Stimulated activated CD4-positive, alpha-beta T cell treated with anti-CD3 and anti-CD28 coated beads, Interleukin-2, amount 100 ng/mL, for 48 hours (primary cell): ENCODE measurements around the gene PPP1R9A.
"Not testable (repeated sequence)": the region's sequence is repeated elsewhere in the genome, so short reads cannot be mapped to it uniquely, and the experiment has no call there.

Experiments used
- DNase-seq, 2 donors: peaks; one replicate each; pipeline ENCODE4 v3.0.0-alpha.2; 2020

The PPP1R9A gene

DNA sequence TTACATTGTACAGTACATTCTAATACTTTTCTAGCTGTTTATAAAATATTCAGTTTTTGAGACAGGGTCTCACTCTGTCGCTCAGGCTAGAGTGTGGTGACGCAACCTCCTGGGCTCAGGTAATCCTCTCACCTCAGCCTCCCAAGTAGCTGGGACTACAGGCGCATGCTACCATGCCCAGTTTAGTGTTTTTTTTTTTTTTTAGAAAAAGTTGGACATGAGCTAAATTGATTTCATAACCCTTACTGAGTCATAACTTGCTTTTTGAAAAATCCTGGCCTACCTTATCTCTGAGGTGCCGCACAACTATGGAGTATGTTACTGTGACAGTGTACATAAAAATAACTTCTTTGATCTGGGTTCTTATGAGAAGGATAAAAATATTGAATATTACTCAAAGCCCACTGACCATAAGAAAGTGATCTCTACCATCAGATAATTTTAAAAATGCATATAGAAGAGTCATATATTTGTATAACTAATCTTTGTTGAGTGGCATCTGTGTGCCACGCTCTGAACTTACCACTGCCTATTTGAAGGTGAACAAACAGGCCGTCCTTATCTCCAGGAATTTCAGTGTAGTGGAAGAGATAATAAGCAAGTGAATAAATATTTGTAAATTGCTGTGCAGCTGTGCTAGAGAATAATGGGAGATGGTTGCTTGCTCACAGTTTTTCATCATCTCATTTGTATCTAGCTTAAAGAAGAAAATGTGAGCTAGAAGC is 73.2 kb downstream of the PPP1R9A start:
- DNase-seq: no peak

DNA sequence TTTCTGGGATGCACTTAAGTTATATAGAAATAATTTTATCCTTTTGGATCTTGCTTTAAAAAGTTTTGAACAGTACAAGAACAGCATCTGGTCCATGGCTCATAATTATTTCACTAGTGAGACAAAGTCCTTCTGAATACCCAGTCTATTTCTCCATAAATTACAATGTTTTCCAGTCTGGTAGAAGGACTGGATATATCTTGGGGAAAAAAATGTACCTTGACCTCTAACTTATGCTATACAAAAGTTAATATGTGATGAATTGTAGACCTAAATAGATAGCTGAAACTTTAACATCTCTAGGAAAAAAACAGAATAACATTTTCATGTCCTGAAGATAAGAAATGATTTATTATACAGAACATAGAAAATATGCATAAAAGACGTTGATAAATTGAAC is 88.5 kb downstream of the PPP1R9A start:
- no peak for DNase-seq

DNA sequence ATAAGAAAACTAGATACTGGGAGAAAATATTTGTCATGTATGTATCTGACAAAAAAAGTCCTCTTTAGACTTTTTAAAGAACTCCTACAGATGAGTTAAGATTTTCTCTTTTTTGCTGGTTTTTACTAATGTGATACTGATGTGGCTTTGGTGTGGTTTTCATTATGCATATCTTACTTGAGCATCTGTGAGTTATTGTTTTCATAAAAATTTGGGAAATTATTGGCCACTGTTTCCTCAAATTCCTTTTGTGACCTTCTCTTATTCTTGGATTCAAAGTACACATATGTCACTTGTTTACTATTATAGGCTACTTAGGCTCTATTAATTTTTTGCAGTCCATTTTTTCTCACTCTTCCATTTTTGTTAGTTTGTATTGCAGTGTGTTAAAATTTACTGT is 89.0 kb downstream of the PPP1R9A start:
- DNase-seq: no peak

DNA sequence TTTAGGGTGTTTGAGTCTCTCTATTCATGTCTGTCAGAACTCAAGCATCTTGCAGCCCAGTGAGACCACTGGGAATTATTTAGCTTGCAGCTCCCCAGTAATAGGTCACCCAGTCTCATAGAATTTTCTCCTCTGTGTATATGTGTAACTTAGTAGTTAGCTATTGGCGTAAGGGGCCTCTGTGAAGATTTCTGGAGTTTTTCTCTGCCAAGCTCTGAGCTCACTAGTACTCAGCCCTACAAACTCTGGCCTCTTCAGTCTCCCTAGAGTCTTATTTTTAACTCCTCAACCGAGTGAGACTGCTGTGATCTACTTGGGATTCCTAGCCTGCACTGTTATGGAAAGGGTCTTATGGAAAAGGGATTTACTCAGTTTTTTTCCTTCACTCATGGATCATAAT is 90.2 kb downstream of the PPP1R9A start:
- DNase-seq: no peak

DNA sequence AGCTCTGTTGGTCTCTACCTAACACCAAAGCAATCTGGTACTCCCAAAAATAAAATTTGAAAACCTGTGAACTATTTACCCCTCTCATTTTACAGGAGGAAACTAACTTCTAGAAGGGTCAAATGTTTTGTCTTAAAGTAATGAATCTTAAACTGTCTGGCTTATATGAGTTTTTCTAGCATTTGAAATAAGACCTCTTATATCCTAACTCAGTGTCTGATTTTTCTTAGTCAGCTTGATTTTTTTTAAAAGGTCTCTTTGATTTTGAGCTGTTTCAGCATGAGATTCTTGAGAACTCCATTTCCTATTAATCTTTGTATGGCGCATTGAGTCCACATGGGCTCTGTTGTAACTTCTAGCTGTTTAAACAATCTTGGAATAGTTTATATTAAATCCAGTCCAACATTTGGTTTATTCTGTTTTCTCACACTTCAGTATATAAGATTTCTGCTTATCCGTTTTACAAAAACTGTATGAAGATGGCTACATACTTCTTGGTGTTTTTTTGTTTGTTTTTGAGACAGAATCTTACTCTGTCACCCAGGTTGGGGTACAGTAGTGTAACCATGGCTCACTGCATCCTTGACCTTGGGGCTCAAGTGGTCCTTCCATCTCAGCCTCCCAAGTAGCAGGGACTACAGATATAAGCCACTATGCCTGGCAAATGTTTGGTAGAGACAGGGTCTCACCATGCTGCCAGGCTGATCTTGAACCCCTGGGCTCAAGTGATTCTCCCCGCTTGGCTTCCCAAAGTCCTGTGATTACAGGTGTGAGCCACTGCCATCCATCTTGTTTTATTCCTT is 91.1 kb downstream of the PPP1R9A start:
- no peak for DNase-seq

DNA sequence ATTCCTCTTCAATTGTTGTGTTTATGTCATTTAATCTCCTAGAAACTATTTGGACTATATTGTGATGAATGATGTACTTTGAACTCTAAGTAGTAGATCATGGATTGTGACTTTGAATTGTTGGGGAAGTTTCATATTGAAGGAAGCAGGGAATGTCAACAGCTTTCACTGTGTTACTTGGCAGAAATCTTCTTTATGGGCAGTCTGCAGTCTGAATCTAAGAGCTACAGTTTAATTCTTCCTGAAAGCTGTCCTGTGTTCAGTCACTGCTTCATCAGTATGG is 91.6 kb downstream of the PPP1R9A start:
- no peak for DNase-seq

DNA sequence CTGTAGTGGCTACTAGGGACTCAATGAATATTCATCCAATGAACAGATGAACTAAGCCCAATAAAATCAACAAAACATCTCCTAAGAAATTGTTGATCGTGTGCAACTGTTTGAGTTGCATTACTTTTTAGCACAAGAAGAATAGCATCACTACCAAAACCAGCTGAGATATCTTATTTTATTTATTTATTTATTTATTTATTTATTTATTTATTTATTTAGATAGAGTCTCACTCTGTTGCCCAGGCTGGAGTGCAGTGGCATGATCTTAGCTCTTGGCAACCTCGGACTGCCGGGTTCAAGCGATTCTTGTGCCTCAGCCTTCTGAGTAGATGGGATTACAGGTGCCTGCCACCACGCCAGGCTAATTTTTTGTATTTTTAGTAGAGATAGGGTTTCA is 92.2 kb downstream of the PPP1R9A start:
- not testable (repeated sequence) for DNase-seq

DNA sequence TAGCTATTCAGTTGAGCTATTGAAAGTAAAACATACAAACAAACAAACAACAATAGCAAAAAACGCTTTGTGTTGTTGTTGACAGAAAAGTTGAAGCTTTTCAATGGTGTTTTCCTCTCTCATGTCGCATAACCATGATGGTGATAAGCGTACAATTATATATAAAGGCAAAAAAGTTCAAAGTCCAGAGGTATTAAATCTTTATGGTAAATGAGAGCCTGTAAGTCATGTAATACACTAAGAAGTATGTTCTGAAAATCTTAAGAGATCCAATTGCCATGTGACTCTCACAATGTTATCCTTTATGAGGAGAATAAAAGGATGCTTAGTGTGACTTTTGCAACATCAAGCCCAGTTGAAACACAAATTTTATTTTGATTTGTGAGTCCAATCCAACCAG is 93.9 kb downstream of the PPP1R9A start:
- no peak for DNase-seq

DNA sequence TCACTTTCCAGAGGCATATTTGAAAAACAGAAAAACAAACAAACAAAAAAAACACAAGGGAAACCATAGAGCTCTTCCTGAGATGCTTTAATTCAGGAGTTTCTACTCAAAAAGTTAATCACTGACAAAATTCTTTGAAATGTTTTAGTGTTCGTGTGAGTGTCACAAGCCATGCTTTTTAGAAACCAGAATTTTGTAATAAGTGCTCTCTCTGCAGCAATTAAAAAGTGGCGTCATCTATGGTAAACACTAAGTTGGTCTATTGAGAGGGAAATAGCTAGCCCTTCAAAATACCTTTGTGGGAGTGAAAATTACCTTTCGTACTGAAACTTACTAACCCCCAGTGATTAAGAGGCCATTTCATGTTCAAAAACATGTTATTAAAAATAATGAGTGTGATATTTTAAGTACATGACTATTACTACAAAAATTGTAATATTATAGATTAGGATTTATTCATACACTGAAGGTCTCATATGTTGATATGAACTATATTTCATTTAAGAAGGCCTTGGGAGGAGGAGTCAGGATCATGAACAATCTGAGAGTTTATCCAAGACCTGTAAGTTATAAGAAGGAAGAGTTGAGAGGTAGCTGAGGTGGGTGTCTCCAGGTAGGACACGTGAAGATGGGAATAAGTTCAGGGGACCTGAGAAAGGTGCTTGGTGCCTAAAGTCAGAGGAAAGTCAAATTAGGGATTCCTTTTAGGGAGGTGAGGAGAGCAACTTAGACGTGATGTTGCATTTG is 94.6 kb downstream of the PPP1R9A start:
- DNase-seq: no peak

DNA sequence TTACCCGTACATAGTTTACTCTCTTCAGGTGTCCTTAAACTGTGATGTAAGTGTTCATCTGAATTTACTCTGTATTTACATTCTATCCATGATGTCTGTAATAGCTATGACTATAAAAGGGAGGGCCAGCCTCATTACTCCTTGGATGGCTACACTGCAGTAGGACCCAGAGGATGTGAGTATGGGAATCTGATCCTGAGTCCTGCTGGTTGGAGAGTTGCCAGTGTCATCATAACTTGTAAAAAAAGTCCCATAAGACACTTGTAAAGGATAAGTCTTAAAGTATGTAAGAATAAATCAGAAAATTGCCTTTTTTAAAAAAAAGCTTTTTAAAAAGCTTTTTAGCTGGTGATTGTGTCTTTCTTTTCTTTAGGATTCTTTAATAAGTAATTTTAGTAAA is 95.4 kb downstream of the PPP1R9A start:
- no peak for DNase-seq

DNA sequence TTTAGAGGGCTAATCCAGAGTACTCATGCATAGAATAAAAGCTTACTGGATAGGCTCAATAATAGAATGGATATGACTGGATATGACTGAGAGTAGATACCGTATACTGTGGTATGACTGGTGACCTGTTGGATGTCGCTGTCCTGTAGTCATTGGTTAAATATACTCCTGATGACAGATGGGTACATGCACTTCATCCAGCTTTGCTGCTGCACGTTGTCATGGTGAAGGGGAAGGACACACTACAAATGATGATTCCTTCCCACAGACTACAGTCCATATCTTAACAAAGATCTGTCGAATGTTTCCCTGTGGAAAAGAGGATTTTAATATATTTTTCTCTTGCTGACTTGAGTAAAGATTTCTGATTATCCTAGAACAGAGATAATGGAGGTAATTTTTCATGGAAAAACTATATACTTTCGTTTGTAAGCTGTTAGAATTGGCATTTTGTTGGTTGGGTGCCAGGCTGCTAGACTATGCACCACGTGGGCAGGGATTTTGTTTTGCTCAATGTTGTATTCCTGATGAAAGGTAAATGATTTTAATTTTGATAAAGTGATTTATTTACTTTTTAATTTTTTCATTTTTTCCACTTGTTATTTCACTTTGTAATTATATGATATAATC is 97.3 kb downstream of the PPP1R9A start:
- no peak for DNase-seq

DNA sequence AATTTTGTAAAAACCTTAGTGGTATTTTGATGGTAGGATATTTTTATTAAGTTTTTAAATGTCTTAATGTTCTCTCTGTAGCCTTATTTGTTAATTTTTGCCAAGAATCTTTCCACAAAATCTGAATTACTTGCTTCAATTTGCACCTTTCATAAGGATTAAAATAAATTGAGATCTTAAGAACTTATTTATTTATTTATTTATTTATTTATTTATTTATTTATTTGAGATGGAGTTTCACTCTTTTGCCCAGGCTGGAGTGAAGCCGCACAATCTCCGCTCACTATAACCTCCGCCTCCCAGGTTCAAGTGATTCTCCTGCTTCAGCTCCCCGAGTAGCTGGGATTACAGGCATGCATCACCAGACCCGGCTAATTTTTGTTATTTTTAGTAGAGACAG is 98.6 kb downstream of the PPP1R9A start:
- no peak for DNase-seq

DNA sequence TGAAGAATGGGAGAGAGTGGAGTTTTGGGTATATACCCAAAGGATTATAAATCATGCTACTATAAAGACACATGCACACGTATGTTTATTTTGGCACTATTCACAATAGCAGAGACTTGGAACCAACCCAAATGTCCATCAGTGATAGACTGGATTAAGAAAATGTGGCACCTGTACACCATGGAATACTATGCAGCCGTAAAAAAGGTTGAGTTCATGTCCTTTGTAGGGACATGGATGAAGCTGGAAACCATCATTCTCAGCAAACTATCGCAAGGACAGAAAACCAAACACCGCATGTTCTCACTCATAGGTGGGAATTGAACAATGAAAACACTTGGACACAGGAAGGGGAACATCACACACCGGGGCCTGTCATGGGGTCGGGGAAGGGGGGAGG is 101.4 kb downstream of the PPP1R9A start:
- not testable (repeated sequence) for DNase-seq

DNA sequence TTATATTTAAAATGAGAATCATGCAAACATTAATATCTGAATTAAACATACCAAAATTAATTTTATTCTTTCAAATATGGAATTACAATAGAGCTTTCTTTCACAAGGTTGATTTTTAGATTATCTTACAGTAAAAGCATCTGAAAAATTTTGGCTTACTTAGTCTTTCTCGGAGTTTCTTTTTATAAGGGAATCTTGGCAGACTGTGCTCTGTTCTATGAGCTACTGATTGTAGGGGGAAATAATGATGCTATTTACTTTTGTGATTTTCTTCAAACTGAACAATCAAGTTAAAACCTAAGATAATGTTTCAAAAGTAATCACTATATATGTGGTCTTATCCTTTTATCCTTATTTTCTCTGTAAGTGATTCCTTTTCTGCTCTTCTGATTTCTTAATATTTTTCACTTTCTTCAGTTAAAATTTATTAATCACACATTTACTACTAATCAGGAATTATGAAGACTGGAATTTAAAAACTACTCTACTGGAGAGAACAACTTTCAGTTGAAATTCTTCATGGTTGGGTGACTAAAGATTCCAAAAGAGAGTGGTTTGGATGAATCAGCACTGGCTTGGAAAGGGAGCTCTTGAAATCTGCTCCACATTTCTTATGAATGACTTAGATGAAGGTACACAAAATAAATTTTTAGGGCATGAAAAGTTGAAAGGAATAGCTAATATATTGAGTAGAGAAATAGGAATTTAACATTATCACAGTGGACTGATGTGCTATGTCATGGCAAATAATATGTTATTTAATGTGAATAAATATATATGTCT is 103.9 kb downstream of the PPP1R9A start:
- DNase-seq: no peak

DNA sequence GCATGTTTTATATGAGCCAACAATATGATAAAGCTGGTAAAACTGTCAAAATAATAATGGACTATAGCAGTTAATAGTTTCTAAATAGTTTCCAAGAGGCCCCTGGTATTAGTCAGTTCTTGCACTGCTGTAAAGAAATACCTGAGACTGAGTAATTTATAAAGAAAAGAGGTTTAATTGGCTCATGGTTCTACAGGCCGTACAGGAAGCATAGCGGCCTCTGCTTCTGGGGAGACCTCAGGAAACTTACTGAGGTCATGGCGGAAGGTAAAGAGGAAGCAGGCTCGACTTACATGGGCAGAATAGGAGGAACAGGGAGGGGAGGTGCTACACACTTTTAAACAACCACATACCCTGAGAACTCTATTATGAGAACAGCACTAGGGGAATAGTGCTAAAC is 104.6 kb downstream of the PPP1R9A start:
- DNase-seq: no peak

DNA sequence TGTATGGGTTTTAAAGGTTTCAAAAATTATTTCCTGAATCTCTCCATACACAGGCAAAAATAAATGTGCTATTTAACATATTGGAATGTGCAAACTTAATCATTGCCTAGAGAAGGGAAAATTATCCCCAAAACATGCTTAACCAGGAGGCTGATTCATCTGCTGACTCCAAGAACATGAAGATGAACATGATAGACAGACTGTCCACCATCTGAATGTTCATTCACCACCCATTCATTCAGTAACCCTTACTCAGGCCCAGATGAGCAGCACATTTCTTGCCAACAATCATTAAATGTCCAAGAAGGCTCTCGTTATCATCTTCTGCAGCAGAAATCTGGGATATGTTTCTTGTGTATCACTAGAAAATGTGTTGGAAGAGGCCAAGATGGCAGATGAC is 110.6 kb downstream of the PPP1R9A start:
- no peak for DNase-seq

DNA sequence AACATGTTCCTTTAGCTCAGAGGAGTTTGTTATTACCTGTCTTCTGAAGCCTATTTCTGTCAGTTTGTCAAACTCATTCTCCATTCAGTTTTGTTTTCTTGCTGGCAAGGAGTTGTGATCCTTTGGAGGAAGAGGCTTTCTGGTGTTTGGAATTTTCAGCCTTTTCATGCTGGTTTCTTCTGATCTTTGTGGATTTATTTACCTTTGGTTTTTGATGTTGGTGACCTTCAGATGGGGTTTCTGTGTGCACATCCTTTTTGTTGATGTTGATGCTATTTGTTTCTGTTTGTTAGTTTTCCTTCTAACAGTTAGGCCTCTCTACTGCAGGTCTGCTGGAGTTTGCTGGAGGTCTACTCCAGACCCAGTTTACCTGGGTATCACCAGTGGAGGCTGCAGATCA is 118.6 kb downstream of the PPP1R9A start:
- DNase-seq: no peak

DNA sequence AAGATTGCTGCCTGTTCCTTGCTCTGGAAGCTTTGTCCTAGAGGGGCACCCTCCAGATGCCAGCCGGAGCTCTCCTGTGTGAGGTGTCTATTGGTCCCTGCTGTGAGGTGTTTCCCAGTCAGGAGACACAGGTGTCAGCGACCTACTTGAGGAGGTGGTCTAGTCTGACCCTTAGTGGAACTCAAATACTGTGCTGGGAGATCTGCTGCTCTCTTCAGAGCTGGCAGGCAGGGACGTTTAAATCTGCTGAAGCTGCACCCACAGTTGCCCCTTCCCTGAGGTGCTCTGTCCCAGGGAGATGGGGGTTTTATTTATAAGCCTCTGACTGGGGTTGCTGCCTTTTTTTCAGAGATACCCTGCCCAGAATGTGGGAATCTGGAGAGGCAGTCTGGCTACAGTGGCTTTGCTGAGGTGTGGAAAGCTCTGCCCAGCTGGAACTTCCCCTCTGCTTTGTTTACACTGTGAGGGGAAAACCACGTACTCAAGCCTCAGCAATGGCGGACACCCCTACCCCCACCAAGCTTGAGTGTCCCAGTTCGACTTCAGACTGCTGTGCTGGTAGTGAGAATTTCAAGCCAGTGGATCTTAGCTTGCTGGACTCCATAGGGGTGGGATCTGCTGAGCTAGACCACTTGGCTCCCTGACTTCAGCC is 119.2 kb downstream of the PPP1R9A start:
- DNase-seq: no peak

DNA sequence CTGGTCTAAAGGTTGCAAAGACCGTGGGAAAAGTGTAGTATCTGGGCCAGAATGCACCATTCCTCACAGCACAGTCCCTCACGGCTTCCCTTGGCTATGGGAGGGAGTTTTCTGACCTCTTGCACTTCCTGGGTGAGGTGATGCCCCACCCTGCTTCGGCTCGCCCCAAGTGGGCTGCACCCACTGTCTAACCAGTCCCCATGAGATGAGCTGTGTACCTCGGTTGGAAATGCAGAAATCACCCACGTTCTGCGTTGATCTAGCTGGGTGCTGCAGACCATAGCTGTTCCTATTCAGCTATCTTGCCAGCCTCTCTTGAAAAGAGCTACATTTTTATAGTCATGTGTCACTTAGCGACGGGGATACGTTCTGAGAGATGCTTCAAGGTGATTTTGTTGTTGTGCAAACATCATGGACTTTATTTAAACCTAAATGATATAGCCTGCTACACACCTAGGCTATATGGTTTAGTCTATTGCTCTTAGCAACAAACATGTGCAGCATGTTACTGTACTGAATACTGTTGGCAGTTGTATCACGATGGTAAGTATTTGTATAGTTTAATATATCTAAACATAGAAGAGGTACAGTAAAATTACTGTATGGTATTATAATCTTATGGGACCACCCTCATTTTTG is 120.0 kb downstream of the PPP1R9A start:
- DNase-seq: no peak

DNA sequence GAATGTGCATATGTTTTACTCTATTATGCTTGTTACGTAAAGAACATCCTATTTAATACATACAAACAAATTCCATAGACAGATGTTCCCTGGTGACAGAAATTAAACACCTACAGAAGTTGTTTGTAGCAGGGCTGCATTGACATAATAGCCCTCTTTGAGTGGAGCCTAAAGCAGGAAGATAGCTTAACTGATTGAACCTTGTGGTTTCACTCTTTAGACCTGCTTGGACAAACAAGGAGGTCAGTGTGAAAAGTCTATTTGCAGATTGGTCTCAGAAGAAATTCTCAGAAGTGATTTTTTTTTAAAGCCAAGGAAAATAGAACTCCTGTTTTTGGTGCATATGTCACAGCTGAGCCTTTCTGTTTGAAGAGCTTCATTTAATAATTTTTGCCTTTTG is 121.3 kb downstream of the PPP1R9A start:
- no peak for DNase-seq

DNA sequence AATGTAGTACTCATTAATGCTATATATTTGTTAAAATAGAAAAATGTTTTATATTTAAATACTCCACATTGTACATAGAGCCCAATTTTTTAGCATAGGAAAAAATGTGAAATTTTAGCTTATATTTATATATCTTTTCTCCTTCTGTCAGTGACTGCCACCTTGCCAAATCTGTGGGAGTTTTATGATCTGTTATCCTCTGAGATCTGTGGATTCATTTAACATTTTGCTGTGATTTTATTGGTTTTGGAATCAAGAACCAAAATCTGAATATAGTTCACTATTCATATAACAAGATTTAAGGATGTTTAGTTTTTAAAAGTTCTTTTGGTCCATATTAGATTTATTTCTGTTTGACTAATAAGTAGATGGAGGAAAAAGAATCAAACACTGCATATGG is 127.9 kb downstream of the PPP1R9A start:
- no peak for DNase-seq

DNA sequence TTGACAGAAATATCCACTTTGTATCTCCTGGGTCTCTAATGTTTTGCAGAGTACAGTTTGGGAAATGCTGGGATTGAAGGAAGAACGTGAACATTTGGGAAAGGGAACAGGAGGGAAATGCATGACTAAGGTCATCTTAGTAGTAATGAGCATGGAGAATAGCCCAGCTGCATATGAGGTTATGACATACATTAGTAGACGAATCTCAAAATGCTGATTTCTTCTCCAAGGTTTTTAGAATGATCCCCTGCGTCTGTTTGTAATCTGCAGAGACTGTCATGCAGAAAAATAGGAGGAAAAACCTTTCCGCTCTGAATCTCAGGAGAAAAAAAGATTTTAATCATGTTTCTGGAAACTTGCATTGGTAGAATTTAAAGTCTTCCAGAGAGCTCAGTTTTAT is 133.6 kb downstream of the PPP1R9A start:
- DNase-seq: no peak
